GM19438 (cell line): Measurements from ENCODE around the gene DUSP6.

Source experiments
- ATAC-seq: cut with Tn5 transposase; IDR thresholded peaks from one replicate; pipeline ENCODE4 v1.9.1; 2021; ENCODE audit warnings: low read depth; ENCODE audit not compliant: unreplicated experiment

Gene DUSP6

GRCh38 chr12:89305373-89305772 lies 46.9 kb downstream of the DUSP6 start:
- no peak for ATAC-seq

DNA sequence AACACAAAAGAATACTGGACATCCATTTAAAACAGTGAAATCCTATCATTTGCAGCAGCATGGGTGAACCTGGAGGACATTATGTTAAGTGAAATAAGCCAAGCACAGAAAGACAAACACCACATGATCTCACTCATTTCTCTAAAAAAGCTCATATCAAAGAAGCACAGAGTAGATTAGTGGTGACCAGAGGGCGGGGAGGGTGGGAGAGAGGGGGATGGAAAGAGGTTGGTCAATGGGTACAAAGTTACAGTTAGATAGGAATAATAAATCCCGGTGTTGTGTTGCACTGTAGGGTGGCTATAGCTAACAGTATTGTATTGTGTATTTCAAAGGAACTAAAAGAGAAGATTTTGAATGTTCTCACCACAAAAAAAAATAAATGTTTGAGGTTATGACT lies 52.4 kb downstream of the DUSP6 start:
- ATAC-seq = no peak

- no peak for ATAC-seq
These were observed 52.9 kb downstream of the DUSP6 start for GRCh38 chr12:89299417-89299816.
